OCI-LY3 (cell line): ENCODE measurements around the gene PDE4D.
"Not testable (repeated sequence)": the region's sequence is repeated elsewhere in the genome, so short reads cannot be mapped to it uniquely, and the experiment has no call there.

Experiments
- H2AFZ ChIP-seq: fragments of 200-600, 300-600 bp; shearing (Covaris generic); 2 replicates; pipeline ENCODE4 v1.6.0; 2014; ENCODE audit warnings: antibody characterized with exemption, low read depth, low read length
- H3K27ac ChIP-seq: fragments of 200-600, 300-600 bp; sonication (generic); 2 replicates; pipeline ENCODE4 v1.5.1; 2014; ENCODE audit warnings: mild to moderate bottlenecking, low read length, moderate library complexity, mixed read lengths
- H3K27me3 ChIP-seq: fragments of 200-600, 300-600 bp; sonication (generic); 2 replicates; pipeline ENCODE4 v1.6.1; 2014; ENCODE audit warnings: low read depth, low read length, mixed read lengths
- H3K36me3 ChIP-seq: fragments of 200-600, 300-600 bp; sonication (generic); replicated peaks from 2 replicates; pipeline ENCODE3; 2014; ENCODE audit warnings: low read depth, low read length, mixed read lengths
- H3K4me1 ChIP-seq: fragments of 300-600, 200-600 bp; sonication (generic); 2 replicates; pipeline ENCODE4 v1.6.1; 2014; ENCODE audit warnings: low read length, mixed read lengths
- H3K4me2 ChIP-seq: fragments of 200-600, 300-600 bp; sonication (generic); 2 replicates; pipeline ENCODE4 v1.6.1; 2014; ENCODE audit warnings: low read length, mixed read lengths
- H3K4me3 ChIP-seq: fragments of 300-600, 200-600 bp; sonication (generic); 2 replicates; pipeline ENCODE4 v1.5.1; 2014; ENCODE audit warnings: antibody characterized with exemption, mild to moderate bottlenecking, low read length, moderate library complexity
- H3K79me2 ChIP-seq: fragments of 300-600, 200-600 bp; shearing (Covaris generic); 2 replicates; pipeline ENCODE4 v1.6.1; 2014; ENCODE audit warnings: mild to moderate bottlenecking, low read length, mixed read lengths
- H3K9ac ChIP-seq: fragments of 300-600, 200-600 bp; shearing (Covaris generic); 2 replicates; pipeline ENCODE4 v1.6.0; 2014; ENCODE audit warnings: mild to moderate bottlenecking, low read length, moderate library complexity
- H3K9me3 ChIP-seq: fragments of 200-600, 300-600 bp; shearing (Covaris generic); 2 replicates; pipeline ENCODE4 v1.6.1; 2014; ENCODE audit warnings: low read length, mixed read lengths; ENCODE audit not compliant: insufficient read depth
- H4K20me1 ChIP-seq: fragments of 200-600, 300-600 bp; sonication (generic); 2 replicates; pipeline ENCODE4 v1.6.1; 2016; ENCODE audit warnings: low read length, mixed read lengths; ENCODE audit not compliant: insufficient read depth
- EZH2phosphoT487 ChIP-seq: fragments of 200-600 bp; shearing (Covaris generic); IDR thresholded peaks from 2 replicates; pipeline ENCODE4 v1.6.1; 2018; ENCODE audit warnings: antibody characterized with exemption, mixed run types, low read depth
- TF ChIP-seq, protein P1 (sequence below): fragments of 200-600, 300-600 bp; sonication (generic); IDR thresholded peaks from 2 replicates; pipeline ENCODE4 v1.5.1; 2014; ENCODE audit warnings: antibody characterized with exemption, low read length, low read depth

Gene PDE4D

DNA sequence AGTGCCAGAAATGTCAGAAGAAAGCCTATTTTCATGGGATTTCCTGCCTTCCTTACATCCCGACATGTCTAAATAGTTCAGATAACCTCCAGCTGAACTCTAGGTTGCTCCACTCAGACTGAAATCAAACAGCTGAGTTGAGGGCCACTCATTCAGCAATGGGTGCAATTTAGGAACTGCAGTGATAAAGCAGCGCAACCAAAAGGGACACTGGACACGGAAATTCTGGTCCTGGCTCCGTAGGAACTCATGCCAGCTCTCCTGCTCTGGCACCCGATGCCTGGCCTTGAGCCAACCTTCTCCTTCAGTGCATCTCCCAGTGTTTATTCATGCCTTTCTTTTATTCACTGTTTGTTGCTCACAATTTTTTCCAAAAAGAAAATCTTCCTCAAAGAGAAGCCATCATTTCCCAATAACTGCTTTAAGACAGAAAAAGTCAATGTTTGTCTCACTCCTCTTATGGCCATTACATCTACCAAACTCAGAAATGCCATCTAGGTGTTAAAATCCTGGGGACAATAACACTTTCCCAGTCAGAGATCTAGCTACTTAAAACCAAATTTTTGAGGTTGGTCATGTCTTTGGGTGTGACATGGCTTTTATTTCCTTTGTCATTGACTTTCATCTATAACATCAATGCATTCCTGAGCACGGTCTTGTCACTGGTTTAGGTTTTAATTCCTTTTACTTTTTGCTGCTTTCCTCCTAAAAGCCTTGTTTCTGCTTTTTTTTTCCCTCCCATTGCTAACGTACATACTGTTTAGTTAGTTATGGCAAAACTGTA is 126.9 kb downstream of the PDE4D start:
- no peaks in the 10 kb centered on the region; the same call in 1 of the 2 replicates for H3K27me3 ChIP-seq
- no peak overlapping the region for H3K9ac ChIP-seq
- H4K20me1 ChIP-seq = no peaks in the 10 kb centered on the region
- H3K4me1 ChIP-seq = no peaks in the 10 kb centered on the region
- TF ChIP-seq EZH2phosphoT487 = no peak
- TF ChIP-seq, protein P1, sequence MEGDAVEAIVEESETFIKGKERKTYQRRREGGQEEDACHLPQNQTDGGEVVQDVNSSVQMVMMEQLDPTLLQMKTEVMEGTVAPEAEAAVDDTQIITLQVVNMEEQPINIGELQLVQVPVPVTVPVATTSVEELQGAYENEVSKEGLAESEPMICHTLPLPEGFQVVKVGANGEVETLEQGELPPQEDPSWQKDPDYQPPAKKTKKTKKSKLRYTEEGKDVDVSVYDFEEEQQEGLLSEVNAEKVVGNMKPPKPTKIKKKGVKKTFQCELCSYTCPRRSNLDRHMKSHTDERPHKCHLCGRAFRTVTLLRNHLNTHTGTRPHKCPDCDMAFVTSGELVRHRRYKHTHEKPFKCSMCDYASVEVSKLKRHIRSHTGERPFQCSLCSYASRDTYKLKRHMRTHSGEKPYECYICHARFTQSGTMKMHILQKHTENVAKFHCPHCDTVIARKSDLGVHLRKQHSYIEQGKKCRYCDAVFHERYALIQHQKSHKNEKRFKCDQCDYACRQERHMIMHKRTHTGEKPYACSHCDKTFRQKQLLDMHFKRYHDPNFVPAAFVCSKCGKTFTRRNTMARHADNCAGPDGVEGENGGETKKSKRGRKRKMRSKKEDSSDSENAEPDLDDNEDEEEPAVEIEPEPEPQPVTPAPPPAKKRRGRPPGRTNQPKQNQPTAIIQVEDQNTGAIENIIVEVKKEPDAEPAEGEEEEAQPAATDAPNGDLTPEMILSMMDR = no peak
- no peaks in the 10 kb centered on the region for H3K36me3 ChIP-seq
- H3K9me3 ChIP-seq = no peaks in the 10 kb centered on the region
- H2AFZ ChIP-seq = no peak overlapping the region
- no peak overlapping the region for H3K4me3 ChIP-seq
- H3K27ac ChIP-seq = no peak overlapping the region
- no peak overlapping the region for H3K4me2 ChIP-seq
- H3K79me2 ChIP-seq = no peaks in the 10 kb centered on the region

DNA sequence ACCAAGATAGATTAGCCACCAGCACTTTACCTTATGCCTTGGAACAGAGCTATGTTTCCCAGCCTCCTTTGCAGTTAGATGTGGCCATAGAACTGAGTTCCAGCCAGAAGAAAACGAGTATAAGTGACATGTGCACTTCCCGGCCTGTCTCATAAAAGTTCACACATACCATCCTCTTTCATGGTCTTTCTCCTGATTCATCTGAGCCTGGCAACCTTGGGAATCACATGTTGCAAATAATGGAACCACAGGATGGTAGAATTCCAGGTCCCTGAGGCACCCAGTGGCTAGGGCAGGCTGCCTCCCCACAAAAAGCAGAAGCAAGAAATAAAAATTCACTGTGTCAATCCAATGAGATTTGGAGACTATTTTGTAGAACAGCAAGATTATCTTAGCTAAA is 128.1 kb downstream of the PDE4D start:
- Histone ChIP-seq H3K27me3 (no peaks in the 10 kb centered on the region; the same call in 1 of the 2 replicates), H3K36me3 (no peaks in the 10 kb centered on the region), H3K27ac (no peak overlapping the region), H3K4me3 (no peak overlapping the region), H3K9me3 (no peaks in the 10 kb centered on the region), H4K20me1 (no peaks in the 10 kb centered on the region), H3K4me2 (no peak overlapping the region), H2AFZ (no peak overlapping the region), H3K4me1 (no peaks in the 10 kb centered on the region), H3K9ac (no peak overlapping the region), H3K79me2 (no peaks in the 10 kb centered on the region)
- TF ChIP-seq, protein P1 = no peak
- no peak for TF ChIP-seq EZH2phosphoT487

DNA sequence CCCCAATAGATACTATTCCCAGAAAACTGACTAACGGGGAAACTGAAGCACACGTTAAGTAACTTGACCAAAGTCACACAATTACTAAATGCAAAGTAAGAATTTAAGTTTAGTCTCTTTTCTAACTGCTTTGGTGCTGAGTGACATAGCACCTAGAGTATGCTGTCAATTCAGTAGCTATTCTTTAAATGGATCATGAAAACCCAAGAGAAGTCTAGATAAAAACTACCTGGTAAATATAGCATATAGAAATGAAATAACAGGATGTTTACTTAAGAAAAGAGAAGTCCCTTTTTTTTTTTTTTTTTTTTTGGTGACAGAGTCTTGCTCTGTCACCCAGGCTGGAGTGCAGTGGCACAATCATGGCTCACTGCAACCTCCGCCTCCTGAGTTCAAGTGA is 129.2 kb downstream of the PDE4D start:
- Histone ChIP-seq H3K9ac (no peak overlapping the region), H3K4me1 (no peaks in the 10 kb centered on the region), H2AFZ (no peak overlapping the region), H3K27me3 (no peaks in the 10 kb centered on the region; the same call in 1 of the 2 replicates), H3K9me3 (no peaks in the 10 kb centered on the region), H3K79me2 (no peaks in the 10 kb centered on the region), H3K36me3 (no peaks in the 10 kb centered on the region), H3K4me3 (no peak overlapping the region), H4K20me1 (no peaks in the 10 kb centered on the region), H3K27ac (no peak overlapping the region), H3K4me2 (no peak overlapping the region)
- TF ChIP-seq EZH2phosphoT487 = no peak
- TF ChIP-seq, protein P1 = no peak

DNA sequence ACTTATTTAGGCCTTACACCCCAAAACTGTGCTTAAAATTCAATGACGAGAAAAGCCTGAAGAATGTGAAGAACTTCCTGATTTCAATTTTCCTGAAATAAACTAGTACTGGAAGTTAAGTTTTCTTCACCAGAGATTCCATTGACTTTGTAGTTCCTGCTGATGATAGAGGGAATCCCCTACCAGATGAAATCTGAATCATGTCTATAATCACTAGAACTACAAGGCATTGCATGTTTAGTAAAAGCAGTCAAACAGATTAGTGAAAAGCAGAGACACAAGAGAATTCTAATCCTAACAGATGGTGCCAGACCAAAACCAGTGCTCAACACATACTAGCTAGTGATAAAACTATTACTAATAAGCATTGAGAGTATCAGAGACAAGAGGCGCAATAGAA is 130.0 kb downstream of the PDE4D start:
- no peak overlapping the region for H3K4me3 ChIP-seq
- H3K9ac ChIP-seq = no peak overlapping the region
- no peak for TF ChIP-seq EZH2phosphoT487
- TF ChIP-seq, protein P1 = no peak
- H3K9me3 ChIP-seq = no peaks in the 10 kb centered on the region
- no peaks in the 10 kb centered on the region for H4K20me1 ChIP-seq
- no peak overlapping the region for H2AFZ ChIP-seq
- no peak overlapping the region for H3K27ac ChIP-seq
- no peaks in the 10 kb centered on the region for H3K79me2 ChIP-seq
- no peaks in the 10 kb centered on the region for H3K4me1 ChIP-seq
- no peak overlapping the region for H3K4me2 ChIP-seq
- H3K36me3 ChIP-seq = no peaks in the 10 kb centered on the region
- H3K27me3 ChIP-seq = no peaks in the 10 kb centered on the region; the same call in 1 of the 2 replicates

DNA sequence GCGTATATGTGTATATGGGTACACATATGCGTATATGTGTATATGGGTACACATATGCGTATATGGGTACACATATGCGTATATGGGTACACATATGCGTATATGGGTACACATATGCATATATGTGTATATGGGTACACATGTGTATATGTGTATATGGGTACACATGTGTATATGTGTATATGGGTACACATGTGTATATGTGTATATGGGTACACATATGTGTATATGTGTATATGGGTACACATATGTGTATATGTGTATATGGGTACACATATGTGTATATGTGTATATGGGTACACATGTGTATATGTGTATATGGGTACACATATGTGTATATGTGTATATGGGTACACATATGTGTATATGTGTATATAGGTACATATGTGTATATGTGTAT is 131.3 kb downstream of the PDE4D start:
- not testable (repeated sequence) for H3K79me2 ChIP-seq, H3K4me3 ChIP-seq, H3K27ac ChIP-seq, H3K4me2 ChIP-seq, H3K36me3 ChIP-seq, H4K20me1 ChIP-seq, H3K9ac ChIP-seq, H3K9me3 ChIP-seq, H3K27me3 ChIP-seq, H2AFZ ChIP-seq, H3K4me1 ChIP-seq
